Measurements from ENCODE around the gene FBXL17.

FBXL17 gene

GRCh38 chr5:107930891-107931290 lies 451.0 kb downstream of the FBXL17 start (continued):
- no peak for TF ChIP-seq ELK4 (IDR thresholded peaks at IDR 0.05; ENCODE audit: borderline replicate concordance, low read depth, low read length)
- no peak for TF ChIP-seq ZBTB26 (tag by site-specific recombination; optimal IDR thresholded peaks at IDR 0.05)
- no peak for TF ChIP-seq ZNF16 (tag by site-specific recombination; IDR thresholded peaks at IDR 0.05; ENCODE audit: low read depth)
- TF ChIP-seq ZNF501 (tag by site-specific recombination; IDR thresholded peaks at IDR 0.05), result no peak
- TF ChIP-seq SP2 (tag by site-specific recombination; IDR thresholded peaks at IDR 0.05), result no peak
- no peak for TF ChIP-seq ZNF664 (tag by site-specific recombination; IDR thresholded peaks at IDR 0.05)

- Histone ChIP-seq H3K36me3 (ENCODE audit: control insufficient read depth in 2 of 2, insufficient read depth in 1 of 2, low read length in 2 of 2) (no peaks in the 10 kb centered on the region), H3K9me3 (ENCODE audit: control insufficient read depth, insufficient read depth, low read depth, low read length) (no peaks in the 10 kb centered on the region), H3K4me1 (ENCODE audit: control insufficient read depth, insufficient read depth, low read length) (no peaks in the 10 kb centered on the region), H3K4me3 (ENCODE audit: low read depth, low read length) (no peak overlapping the region), H3K27ac (ENCODE audit: extremely low read depth, low read depth, low read length) (no peak overlapping the region)
- TF ChIP-seq ZNF704 (tag by site-specific recombination; IDR thresholded peaks at IDR 0.05), result no peak
- no peak for TF ChIP-seq ZNF830 (tag by site-specific recombination; IDR thresholded peaks at IDR 0.05; ENCODE audit: low read depth)
- no peak for TF ChIP-seq ZNF513 (tag by site-specific recombination; IDR thresholded peaks at IDR 0.05)
- TF ChIP-seq ZNF221 (tag by site-specific recombination; IDR thresholded peaks at IDR 0.05; ENCODE audit: borderline replicate concordance), result no peak
- TF ChIP-seq ZNF37A (tag by site-specific recombination; IDR thresholded peaks at IDR 0.05), result no peak
- no peak for TF ChIP-seq ZNF610 (tag by site-specific recombination; IDR thresholded peaks at IDR 0.05; ENCODE audit: borderline replicate concordance)
- TF ChIP-seq ZNF664 (tag by site-specific recombination; IDR thresholded peaks at IDR 0.05), result no peak
- TF ChIP-seq ZNF501 (tag by site-specific recombination; IDR thresholded peaks at IDR 0.05), result no peak
- TF ChIP-seq ZNF302 (tag by site-specific recombination; IDR thresholded peaks at IDR 0.05; ENCODE audit: low read depth), result no peak
- no peak for TF ChIP-seq ZNF544 (tag by site-specific recombination; IDR thresholded peaks at IDR 0.05)
- TF ChIP-seq YY2 (tag by site-specific recombination; IDR thresholded peaks at IDR 0.05), result no peak
- TF ChIP-seq ZNF488 (tag by site-specific recombination; IDR thresholded peaks at IDR 0.05), result no peak
- TF ChIP-seq ZBTB10 (tag by site-specific recombination; IDR thresholded peaks at IDR 0.05), result no peak
- no peak for TF ChIP-seq YY1 (tag by site-specific recombination; IDR thresholded peaks at IDR 0.05)
- POLR2A ChIA-PET, result no interaction called here
- CTCF ChIA-PET, result no interaction called here
Measured at GRCh38 chr5:107930092-107930491, 451.8 kb downstream of the FBXL17 start.
